Stimulated activated CD8-positive, alpha-beta memory T cell treated with anti-CD3 and anti-CD28 coated beads, Interleukin-15, amount 100 ng/mL, for 1 hour (primary cell): ENCODE data around the gene TICAM2.
A peak's percentile ranks its signal among the peaks of the same experiment; 100 is the strongest.
"Not testable (repeated sequence)": the region's sequence is repeated elsewhere in the genome, so short reads cannot be mapped to it uniquely, and the experiment has no call there.

Source experiments
- DNase-seq: peaks from one replicate; pipeline ENCODE4 v3.0.0-alpha.2; 2020; ENCODE audit warnings: low read depth

TICAM2 gene

DNA sequence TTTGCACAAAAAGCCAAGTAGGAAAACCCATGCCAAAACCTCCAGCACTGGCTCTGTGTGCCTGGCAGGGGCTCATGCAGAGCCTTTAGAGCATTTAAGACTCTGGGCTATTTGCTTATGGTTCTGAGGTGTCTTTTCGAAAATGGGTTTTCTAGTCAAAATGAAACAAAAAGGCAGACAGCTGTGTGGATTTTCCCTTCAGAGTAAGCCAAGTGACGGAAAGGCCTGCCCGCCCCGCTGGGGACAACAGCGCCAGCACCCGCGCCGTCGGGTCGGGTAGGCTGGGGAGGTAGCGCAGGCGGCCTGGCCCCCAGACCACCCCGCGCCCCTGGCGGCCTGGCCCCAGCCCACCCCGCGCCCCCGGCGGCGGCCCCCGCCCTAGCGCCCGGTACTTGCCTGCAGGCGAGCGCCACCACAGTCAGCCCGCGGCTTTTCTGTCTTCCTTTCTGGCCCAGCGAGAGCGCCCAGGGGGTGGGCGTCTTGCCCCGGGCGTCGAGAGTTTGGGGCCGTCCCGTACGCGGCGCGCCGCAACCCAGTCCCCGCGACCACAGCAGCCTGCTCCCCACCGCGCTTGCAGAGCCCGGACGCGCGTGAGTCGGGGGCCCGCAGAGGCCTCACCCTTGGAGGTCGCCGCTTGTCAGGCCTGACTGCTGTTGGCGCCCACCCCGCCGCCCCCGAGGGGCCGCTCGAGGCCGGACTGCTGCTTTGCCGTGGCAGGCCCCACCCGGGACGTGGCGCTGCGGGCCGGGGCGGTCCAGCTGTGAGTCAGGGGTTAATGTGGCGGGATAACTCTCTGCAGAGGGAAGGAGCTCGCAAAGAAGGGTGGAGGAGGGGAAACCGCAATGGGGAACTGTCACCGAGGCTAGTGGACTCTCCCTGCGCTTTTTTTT lies at the start of gene TICAM2:
Gene TICAM2, minus strand, starts transcription at position 779 of the 890 bp plus-strand sequence. CDS start 21,223 bp downstream, outside the sequence.
- peak; percentile 7 for DNase-seq

DNA sequence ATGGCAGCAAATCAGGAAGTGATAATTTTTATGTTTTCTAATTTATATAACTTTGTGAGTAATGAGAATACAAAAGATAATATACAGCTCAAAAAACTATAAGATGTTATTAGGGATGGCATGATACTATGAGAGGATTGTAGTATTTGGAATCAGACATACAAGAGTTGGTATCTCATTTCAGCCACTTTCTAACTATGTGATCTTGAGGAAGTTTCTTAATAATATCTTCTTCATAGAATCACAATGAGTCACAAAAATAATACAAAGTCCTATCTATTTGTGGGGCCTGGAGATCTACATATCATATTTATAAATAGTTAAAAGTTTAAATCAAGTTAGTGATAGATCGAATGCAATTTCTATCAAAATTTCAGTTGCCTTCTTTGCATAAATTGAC lies 47.3 kb upstream of the TICAM2 start:
- DNase-seq, result no peak

- DNase-seq, result no peak
Observed at GRCh38 chr5:115648056-115648455, 45.8 kb upstream of the TICAM2 start.

GRCh38 chr5:115645386-115645785 lies 43.1 kb upstream of the TICAM2 start:
- DNase-seq, result not testable (repeated sequence)

DNA sequence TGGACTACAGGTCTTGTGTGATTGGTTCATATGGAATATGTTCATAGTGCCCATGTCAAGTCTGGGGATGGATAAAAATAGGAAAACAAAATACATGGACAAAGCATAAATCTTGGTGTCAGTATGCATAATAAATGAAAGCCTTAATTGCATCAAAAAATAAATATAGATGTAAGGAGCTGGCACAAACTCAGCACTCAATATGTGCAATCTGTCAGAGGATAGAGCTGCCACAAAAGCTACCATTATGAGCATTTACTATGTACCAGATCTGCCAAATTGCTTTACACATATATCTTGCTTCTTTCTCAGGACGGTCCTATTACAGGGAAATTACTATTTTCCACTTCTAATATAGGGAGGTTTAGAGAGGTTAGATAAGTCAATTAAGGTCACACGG lies 41.8 kb upstream of the TICAM2 start:
- no peak for DNase-seq

GRCh38 chr5:115641948-115642347 lies 39.7 kb upstream of the TICAM2 start:
- no peak for DNase-seq

GRCh38 chr5:115640274-115640673 lies 38.0 kb upstream of the TICAM2 start:
- DNase-seq, result no peak

DNA sequence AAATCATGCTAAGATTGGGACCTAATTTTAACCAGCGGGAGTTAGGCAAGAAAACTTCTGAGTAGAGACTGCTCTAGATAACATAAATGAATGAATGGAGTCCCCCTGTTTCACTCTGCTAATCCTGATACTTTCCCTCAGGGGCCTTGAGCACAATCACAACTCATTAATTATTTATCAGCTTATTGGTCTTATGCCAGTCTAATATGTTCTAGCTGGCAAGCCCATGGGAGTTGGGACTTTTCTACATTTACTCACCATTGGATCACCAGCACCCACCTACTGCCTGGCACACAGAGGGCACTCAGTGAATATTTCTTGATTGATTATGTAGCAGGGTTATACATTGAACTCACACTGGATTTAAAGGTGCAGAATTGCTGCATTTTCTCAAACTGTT lies 37.1 kb upstream of the TICAM2 start:
- DNase-seq, result no peak

- DNase-seq, result no peak
Observed at GRCh38 chr5:115637507-115637906, 35.2 kb upstream of the TICAM2 start.

GRCh38 chr5:115636008-115636407 lies 33.7 kb upstream of the TICAM2 start:
- no peak for DNase-seq

DNA sequence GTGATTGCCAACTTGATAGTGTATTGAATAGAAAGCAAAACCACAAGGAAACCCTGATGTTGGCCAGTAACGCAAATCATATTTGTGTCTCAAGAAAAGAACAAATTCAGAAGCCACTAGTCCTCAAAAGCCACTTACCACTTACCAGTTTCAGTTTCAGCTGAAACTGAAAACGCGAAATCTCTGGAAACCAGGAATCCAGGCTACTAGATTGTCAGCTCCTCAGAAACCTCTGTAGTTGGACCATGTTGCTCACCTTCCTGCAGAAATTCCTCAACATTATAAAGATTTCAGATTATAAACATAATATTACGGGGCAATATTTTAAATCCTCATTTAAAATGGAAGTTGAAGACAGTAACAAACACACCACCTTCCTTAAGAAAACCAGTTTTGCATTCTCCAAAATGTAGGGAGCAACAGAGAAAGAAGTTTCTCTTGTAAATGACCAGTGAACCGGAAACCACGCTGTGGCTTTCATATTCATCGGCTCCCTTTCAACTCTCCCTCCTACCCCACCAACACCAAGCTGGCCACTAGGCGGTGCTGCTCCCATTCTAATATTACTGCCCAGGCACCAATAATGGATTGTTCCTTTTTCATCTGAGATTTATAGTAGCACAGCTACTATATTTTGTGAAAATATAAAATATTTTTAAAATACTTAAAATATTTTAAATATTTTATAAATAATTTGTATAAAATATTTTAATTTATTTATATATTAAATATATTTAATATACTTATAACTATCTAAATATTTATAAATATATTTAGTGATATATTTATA lies 32.3 kb upstream of the TICAM2 start:
- peak; percentile 82 for DNase-seq

GRCh38 chr5:115629903-115630302 lies 27.6 kb upstream of the TICAM2 start:
- no peak for DNase-seq

- DNase-seq, result no peak
Observed at GRCh38 chr5:115627295-115627865, 25.1 kb upstream of the TICAM2 start.

- DNase-seq, result no peak
Observed at GRCh38 chr5:115626445-115626823, 24.2 kb upstream of the TICAM2 start.

DNA sequence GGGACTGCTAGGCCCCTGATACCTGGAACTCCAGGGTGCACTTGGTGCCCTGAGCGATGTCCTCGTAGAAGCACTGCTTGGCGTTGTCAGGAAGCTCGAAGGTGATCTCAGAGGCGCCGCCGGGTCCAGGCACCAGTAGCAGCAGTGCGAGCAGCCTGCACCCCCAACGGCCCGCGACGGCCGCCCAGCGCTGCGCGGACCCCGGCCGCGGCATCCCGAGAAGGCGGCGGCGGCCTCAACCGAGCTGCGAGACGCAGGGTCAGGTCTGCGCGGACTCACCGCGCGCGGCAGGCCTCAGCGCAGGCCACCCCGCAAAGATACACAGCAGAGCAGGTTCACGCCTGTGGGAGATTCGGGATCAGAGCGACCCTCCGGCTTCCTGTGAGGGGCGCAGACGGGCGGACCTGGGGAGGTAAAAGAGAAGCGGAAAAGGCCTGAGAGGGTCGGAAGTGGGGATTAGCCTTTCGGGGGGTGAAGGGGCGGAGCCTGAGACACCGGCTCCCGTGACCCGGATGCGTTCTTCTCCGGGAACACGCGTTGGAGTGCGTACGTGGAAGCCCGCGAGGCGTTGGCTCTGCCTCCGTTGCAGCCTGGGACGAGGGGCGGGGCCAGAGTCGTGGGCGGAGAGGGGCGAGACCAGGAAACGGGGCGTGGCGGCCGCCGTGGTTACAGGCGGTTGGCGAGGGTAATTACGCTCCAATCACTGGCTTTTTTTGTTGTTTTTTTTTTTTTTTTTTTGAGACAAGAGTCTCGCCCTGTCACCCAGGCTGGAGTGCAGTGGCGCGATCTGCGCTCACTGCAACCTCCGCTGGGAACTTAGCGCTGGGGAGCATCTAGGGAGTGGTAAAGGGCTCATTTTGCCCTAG lies 23.5 kb upstream of the TICAM2 start, which contains the start of gene TMED7:
Gene TMED7, minus strand, starts transcription at position 458 of the 866 bp plus-strand sequence. Its CDS starts 244 bp downstream, at position 214.
- peak; percentile 99 for DNase-seq

- no peak for DNase-seq
Observed at GRCh38 chr5:115624994-115625393, 22.7 kb upstream of the TICAM2 start.

DNA sequence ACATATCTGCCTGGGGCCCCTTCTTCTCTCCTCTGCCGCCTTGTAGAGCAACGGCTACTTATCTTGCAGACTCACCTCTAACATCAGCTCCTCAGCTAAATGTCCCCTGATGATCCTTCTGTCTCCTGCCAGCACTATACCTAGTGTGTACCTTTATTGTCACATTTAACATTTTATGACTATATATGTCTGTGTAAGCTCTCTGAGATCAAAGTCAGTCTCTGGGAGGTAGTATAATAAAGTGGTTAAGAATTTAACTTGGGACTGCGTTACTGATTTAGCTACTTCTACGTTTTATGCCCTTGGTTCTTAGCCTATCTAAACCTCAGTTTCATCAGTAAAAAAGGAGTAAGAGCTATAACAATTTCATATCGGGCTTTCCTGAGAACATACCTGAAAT lies 21.4 kb upstream of the TICAM2 start:
- no peak for DNase-seq

- no peak for DNase-seq
Observed at GRCh38 chr5:115621365-115621900, 19.2 kb upstream of the TICAM2 start.

GRCh38 chr5:115616892-115617291 lies 14.6 kb upstream of the TICAM2 start:
- no peak for DNase-seq

GRCh38 chr5:115616472-115616871 lies 14.2 kb upstream of the TICAM2 start:
- no peak for DNase-seq

DNA sequence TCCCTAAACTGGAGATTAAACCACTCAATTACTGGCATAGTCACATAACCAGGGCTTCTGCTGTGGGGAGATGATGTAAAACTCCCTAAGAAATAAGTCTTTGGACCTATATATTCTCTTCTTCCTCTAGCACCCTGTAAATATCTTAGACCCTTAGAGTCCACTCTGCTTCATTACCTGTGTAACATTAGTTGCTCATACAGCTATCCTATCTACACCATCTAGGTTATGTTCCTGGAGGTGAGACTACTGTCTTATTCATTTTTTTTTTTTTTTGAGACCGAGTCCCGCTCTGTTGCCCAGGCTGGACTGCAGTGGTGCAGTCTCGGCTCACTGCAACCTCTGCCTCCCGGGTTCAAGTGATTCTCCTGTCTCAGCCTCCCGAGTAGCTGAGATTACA lies 9.6 kb upstream of the TICAM2 start:
- no peak for DNase-seq
